ENCODE results near the gene SAMD14.

The SAMD14 gene

GRCh38 chr17:50110591-50111349 lies 19.2 kb downstream of the SAMD14 start:
- TF ChIP-seq TOX (CRISPR knock-in tag; IDR thresholded peaks at IDR 0.05; ENCODE audit: borderline replicate concordance) (no peak), ZFP30 (CRISPR knock-in tag; IDR thresholded peaks at IDR 0.05) (no peak), CSRNP3 (CRISPR knock-in tag; IDR thresholded peaks at IDR 0.05) (no peak), ESRRG (CRISPR knock-in tag; IDR thresholded peaks at IDR 0.05) (no peak), SNAI2 (CRISPR knock-in tag; IDR thresholded peaks at IDR 0.05) (no peak)
- ATAC-seq = 0 out of 3 replicates have a peak, but pooled peaks have one; percentile 1

- no peak for ATAC-seq
- no peak for TF ChIP-seq ESRRG (CRISPR knock-in tag; IDR thresholded peaks at IDR 0.05)
- TF ChIP-seq CSDC2 (CRISPR knock-in tag; IDR thresholded peaks at IDR 0.05) = no peak
- no peak for TF ChIP-seq ZNF565 (CRISPR knock-in tag; conservative IDR thresholded peaks at IDR 0.05; ENCODE audit: low read depth)
- no peak for TF ChIP-seq OSR1 (CRISPR knock-in tag; IDR thresholded peaks at IDR 0.05)
- no peak for TF ChIP-seq ZFP3 (CRISPR knock-in tag; IDR thresholded peaks at IDR 0.05)
- no peak for TF ChIP-seq RARB (CRISPR knock-in tag; IDR thresholded peaks at IDR 0.05)
- no peak for TF ChIP-seq BACH2 (CRISPR knock-in tag; IDR thresholded peaks at IDR 0.05; ENCODE audit: borderline replicate concordance)
- TF ChIP-seq SNAI2 (CRISPR knock-in tag; IDR thresholded peaks at IDR 0.05) = no peak
- TF ChIP-seq ISL1 (CRISPR knock-in tag; IDR thresholded peaks at IDR 0.05) = no peak
- no peak for TF ChIP-seq CSRNP3 (CRISPR knock-in tag; IDR thresholded peaks at IDR 0.05)
- TF ChIP-seq PATZ1 (CRISPR knock-in tag; IDR thresholded peaks at IDR 0.05; ENCODE audit: borderline replicate concordance) = no peak
Measured at GRCh38 chr17:50109785-50110184, 20.2 kb downstream of the SAMD14 start.

GRCh38 chr17:50109207-50109606 lies 20.8 kb downstream of the SAMD14 start:
- TF ChIP-seq CREB5 (CRISPR knock-in tag; IDR thresholded peaks at IDR 0.05; ENCODE audit: low read depth) (no peak), PATZ1 (CRISPR knock-in tag; IDR thresholded peaks at IDR 0.05; ENCODE audit: borderline replicate concordance) (no peak), RARB (CRISPR knock-in tag; IDR thresholded peaks at IDR 0.05) (no peak), PPARA (CRISPR knock-in tag; IDR thresholded peaks at IDR 0.05; ENCODE audit: borderline replicate concordance) (no peak), ZNF70 (CRISPR knock-in tag; IDR thresholded peaks at IDR 0.05) (no peak), ZNF565 (CRISPR knock-in tag; conservative IDR thresholded peaks at IDR 0.05; ENCODE audit: low read depth) (no peak), ZFP30 (CRISPR knock-in tag; IDR thresholded peaks at IDR 0.05) (no peak), ZNF8 (CRISPR knock-in tag; IDR thresholded peaks at IDR 0.05) (no peak), SNAI2 (CRISPR knock-in tag; IDR thresholded peaks at IDR 0.05) (no peak), TCF4 (CRISPR knock-in tag; IDR thresholded peaks at IDR 0.05; ENCODE audit: borderline replicate concordance) (no peak)
- ATAC-seq = no peak

- no peak for ATAC-seq
- no peak for TF ChIP-seq GLIS3 (CRISPR knock-in tag; IDR thresholded peaks at IDR 0.05)
- no peak for TF ChIP-seq SNAI2 (CRISPR knock-in tag; IDR thresholded peaks at IDR 0.05)
- no peak for TF ChIP-seq RARB (CRISPR knock-in tag; IDR thresholded peaks at IDR 0.05)
- TF ChIP-seq CREB5 (CRISPR knock-in tag; IDR thresholded peaks at IDR 0.05; ENCODE audit: low read depth) = no peak
- no peak for TF ChIP-seq ZNF565 (CRISPR knock-in tag; conservative IDR thresholded peaks at IDR 0.05; ENCODE audit: low read depth)
- no peak for TF ChIP-seq ZNF8 (CRISPR knock-in tag; IDR thresholded peaks at IDR 0.05)
- TF ChIP-seq PPARA (CRISPR knock-in tag; IDR thresholded peaks at IDR 0.05; ENCODE audit: borderline replicate concordance) = no peak
- TF ChIP-seq ISL1 (CRISPR knock-in tag; IDR thresholded peaks at IDR 0.05) = no peak
- TF ChIP-seq PATZ1 (CRISPR knock-in tag; IDR thresholded peaks at IDR 0.05; ENCODE audit: borderline replicate concordance) = no peak
- TF ChIP-seq ESRRG (CRISPR knock-in tag; IDR thresholded peaks at IDR 0.05) = no peak
- TF ChIP-seq CSRNP3 (CRISPR knock-in tag; IDR thresholded peaks at IDR 0.05) = no peak
- no peak for TF ChIP-seq ARNTL (CRISPR knock-in tag; IDR thresholded peaks at IDR 0.05; ENCODE audit: borderline replicate concordance, low read depth)
- TF ChIP-seq TCF4 (CRISPR knock-in tag; IDR thresholded peaks at IDR 0.05; ENCODE audit: borderline replicate concordance) = no peak
- no peak for TF ChIP-seq ZFP30 (CRISPR knock-in tag; IDR thresholded peaks at IDR 0.05)
- TF ChIP-seq ZNF70 (CRISPR knock-in tag; IDR thresholded peaks at IDR 0.05) = no peak
Measured at GRCh38 chr17:50108556-50108955, 21.4 kb downstream of the SAMD14 start.
